NCI-H2196 (cell line): ENCODE measurements around the gene MNDA.

ENCODE experiments used
- DNase-seq: peaks from one replicate; lab custom pipeline; 2025; ENCODE audit not compliant: unreplicated experiment; lab: John Stamatoyannopoulos, UW

The MNDA gene

DNA sequence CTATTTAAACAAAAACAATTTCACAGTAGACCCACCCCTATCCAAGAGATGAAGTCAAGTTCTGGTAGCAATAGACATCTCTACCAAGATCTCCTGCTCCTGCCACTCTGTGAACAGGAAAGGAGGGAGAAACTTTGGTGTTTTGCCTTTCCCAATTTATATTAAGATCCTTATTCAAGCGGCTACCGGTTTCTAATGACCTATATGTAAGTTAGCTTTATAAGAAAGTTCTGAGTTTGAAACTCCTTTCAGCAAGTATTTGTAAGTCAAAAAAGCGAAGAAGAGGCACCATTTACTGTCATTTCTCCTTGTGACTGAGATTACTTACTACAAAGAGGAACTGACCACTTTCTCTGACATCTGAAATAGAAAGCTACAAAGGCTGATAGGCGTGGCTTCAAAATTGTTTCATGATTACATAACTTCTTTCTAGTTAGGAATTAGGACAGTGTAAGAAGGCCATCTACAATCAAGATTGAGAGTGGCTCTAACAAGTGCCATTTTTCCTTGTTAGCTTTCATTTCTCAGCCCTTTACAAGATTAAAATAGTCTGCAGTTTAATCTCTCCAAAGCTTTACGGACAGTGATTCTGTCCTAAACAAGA is at the start of gene MNDA:
MNDA (plus strand) TSS at position 448 of the 604 bp plus-strand sequence. CDS start 10,803 bp downstream, outside the sequence.
- DNase-seq = no peak

DNA sequence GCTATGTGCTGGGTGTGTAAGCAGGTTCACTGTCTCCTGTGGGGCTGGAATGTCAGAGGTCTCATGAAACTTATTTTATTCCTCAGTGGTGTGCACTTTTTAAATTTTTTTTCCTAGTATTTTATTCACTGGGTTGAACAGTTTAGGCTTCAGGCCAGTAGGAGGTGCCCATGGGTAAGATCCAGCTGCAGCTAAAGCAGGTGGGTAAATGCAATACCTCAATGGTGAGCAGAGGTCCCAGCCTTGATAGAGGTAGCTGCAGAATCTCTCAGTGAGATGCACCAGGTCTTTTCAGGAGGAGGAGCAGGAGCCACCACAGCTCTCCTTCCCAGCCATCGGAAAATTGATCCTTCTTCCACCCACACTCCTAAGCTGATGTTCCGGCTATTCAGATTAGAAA is 37.5 kb upstream of the MNDA start:
- DNase-seq = no peak

DNA sequence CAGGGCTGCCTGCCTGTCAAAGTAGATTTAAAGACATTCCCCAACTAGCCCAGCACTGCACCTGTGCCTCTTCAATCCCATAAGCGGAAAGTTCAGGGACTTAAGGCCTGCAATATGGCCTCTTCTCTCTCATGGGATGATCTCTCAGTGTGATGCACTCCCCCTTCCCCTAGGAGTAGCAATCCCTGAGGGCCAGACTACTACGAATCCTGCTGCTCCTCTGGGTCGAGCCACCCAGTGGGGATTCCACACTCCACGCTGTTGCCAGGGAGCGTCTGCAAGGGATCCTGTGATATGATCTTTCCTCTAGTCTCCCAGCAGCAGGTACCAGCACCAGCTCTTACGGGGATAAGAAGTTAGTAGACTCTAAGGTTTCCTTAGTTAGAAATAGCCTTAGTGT is 36.9 kb upstream of the MNDA start:
- DNase-seq = no peak

DNA sequence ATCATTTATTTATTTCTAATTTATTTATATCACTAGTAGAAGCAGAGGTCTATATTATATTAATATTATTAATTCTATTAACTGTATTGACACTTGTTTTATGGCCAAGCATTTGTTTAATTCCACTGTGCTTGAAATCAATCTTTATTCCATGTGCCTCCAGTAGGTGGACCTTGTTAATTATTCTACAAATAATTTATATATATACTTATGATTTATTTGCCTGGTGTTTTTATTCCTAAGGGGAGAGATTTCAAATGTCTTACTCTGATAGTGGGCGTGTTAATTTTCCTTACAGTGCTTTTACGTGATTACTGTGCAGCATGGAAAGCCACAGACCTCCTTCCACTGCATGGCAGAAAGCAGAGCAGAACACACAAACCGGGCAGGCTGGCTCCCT is 32.6 kb upstream of the MNDA start:
- no peak for DNase-seq

DNA sequence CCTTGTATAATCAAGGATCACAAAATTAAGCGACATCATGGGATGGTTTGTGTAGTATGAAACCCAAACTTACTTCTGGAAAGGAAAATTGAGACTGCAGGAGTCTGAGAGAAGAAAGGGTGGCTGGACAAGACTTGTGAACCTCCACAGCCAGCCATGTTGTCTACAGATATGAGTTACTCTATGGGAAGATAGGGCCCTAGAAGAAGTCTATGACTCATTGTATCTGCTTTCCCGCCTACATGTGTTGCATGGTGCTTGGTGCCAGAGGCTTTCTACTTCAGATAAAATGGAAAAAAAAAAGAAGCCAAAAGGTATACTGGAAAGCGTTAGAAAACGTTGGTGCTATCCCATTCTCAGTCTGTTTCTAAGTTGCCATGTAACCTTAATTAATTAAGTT is 31.5 kb upstream of the MNDA start:
- DNase-seq = no peak

DNA sequence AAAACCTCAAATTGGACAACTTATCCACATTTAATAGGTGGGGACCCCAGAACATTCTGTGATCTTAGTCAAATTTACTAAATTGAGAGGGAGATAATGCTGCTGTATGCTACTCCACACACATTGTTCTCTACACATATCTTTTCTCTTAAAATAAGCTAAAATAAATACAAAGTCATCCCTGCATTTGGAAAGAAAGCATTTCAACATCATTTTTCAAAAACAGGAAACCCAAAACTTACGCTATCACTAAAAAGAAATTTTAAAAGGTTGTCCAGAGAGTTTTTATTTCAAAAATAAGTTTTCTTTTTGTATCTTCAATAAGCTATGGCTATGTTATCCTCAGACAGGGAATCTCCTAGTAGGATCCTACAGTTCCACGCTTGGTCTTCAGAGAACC is 30.6 kb upstream of the MNDA start:
- DNase-seq = no peak

DNA sequence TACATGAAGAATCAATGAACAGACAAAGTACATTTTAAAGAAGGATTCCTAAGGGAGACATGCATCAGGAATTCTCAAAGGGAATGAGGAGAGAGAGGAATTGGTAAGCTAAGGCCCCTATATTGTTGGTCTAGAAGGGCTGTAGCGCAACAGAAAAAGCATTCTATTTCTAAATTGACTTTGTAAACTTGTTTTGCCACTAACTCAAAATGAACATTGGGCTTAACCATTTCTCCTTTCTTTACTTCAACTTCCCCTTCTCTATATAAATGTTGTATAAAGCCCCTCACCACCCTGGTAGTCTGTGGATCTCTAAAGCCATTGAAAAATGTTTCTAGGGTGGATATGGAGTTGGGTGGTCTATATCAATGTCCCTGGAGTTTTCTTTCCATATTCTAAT is 29.8 kb upstream of the MNDA start:
- DNase-seq = no peak

DNA sequence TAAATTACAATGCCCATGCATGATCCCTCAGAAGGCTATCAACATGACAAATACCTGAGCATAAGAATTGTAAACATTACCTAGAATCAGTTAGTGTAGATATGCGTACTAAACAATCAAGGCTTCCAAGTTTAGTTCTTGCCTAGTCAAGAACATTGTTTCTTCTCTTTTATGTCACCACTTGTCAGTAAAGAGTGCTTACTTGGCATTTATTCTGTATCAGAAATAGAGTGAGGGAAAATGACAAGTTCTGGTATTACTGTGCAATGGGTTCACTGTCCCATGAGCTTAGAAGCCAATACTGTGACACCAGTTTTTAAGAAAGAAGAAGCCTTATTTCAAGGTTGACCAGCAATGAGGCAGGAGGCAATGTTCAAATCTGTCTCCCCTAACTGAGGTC is 27.5 kb upstream of the MNDA start:
- DNase-seq = no peak

DNA sequence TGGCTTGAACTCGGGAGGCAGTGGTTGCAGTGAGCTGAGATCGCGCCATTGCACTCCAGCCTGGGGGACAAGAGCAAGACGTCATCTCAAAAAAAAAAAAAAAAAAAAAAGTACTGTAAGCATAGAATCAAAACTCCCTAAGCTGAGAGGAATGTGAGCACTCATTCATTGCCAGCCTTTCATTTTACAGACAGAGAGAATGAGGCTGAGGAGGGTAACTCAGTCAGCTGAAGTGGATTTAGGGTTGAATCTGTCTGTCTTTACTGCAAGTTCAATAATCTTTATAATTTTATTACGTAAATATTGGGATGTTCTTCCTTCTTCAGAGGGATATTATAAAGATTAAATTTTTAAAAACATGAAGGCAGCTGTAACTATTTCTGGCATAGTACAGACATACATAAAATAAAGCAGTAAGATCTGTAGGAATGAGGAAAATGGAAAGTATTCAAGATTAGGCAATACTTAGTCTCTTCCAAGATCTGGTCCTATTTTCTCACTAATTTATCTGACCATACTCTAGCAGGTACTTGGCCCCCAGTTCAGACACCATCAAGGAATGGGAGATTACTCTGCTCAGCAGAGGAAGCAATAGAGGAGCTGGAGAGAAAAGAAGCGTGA is 24.1 kb upstream of the MNDA start:
- no peak for DNase-seq

DNA sequence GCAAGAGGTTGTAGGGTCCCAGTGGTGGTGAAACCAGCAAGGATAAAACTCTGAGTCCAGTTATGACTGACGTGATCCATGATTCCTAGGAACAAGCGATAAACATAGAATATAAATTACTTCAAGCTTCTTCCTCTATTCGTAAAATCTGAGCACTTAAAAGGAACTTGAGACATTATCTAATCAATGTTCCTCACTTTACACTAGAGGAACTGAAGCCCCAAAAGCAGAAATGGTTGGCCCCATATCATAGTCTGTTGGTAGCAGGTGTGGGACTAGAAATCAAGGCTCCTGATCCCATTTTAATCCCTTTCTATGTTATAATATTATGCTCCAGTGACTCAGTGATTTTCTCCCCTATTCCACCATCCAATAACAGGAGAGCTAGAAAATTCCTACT is 21.9 kb upstream of the MNDA start:
- no peak for DNase-seq

DNA sequence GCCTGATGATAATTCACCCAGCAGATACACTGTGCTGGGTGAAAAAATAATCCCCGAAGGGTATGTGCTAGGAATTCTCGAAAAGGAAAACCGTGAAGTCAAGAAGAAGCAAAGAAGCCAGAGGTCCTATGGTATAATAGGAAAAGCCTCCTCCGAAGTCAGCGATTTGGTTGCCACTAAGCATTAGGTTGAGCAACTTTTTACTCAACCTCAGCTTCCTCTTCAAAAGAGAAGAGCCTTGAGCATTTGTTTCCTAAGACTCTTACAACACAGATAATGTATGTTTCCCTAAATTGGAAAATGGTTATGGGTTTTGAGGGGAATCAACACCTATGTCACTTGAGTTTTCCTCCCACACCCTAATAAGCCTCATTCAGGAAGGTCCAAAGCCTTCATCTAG is 21.3 kb upstream of the MNDA start:
- DNase-seq = no peak

DNA sequence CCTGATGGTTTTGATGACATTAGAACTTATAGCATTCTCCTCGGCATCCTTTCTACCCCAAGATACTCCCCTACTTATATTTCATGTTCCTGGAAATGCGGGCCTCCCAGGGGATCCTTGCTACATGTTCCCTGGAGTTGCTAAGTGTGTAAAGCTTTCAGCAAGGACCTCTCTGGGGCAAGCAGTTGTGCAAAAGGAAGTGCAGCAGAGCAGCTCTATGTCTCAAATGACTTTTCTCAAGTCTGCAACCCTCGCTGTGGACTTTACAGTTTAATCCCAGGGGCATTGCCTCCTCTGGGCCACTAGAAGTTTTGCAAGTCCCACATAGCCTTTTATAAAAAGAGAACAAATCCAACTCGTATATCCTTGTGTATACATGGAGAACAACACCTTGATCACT is 20.8 kb upstream of the MNDA start:
- DNase-seq = no peak

DNA sequence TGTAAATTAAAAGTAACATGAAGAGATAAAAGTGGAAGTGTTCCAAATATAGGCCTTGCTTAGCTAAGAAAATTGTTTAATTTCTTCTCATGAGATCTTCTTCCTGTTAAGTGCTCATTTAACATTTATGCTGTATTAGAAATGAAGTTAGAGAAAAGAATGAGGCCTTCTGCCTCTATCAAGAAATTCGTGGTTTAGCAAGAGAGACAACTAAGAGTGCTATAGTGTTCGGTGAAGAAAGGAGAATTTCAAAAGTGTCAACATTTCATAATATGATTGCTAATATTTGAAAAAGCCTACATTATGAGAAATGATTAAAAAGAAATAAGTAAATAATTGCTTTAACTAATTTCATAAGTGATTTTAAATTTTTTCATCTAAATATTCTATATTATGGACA is 18.8 kb upstream of the MNDA start:
- no peak for DNase-seq

DNA sequence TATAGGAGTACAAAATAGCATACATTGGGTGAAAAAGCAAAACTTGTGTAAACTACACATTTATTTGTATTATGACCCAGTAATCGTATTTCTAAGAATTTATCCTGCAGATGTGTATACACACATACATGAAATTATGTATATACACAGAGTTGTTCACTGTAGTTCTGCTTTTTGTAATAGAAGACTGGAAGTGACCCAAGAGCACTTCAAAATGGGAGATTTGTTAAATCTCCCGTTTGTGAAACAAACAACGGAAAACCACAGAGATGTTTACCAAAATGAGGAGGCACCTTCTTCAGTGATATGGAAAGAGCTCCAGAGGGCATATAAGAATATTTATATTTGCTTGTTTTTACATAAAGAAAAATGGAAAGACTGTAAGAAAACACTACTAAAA is 18.0 kb upstream of the MNDA start:
- DNase-seq = no peak

DNA sequence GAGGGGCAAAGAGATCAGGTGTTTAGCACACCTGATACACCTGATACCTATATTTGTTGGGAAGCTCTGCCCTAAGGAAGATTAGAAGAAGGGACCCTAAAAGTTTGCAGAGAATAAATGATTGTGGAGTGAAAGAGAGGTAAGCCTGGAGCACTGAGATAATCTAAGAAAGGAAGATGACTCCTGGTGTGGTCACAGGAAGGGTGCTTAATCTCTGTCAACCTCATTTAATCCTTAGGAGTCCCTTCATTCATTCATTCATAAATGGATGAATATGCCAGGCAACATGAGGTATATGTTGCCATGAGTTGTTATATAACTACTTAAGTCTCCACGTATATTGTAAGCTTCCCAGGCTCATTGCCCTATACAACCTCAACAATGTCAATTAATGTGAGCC is 16.2 kb upstream of the MNDA start:
- no peak for DNase-seq

DNA sequence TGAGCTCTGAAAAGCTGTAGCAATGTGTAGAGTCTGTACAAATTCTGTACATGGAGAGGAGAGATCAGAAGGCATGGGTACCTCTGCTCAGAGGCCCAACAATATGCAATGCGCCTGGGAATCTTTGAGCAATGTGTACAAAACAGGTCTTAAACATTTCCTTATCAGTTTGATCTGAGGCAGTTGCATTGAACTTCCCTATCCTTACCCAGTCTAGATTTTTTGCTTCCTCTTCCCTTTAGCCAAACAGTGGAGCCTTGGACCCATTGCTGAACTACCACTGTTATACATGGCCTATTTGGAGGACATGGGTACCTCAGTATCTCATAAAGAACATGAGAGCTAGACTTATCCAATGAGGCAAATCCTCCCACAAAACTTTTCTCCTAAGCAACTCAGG is 12.6 kb upstream of the MNDA start:
- DNase-seq = no peak

DNA sequence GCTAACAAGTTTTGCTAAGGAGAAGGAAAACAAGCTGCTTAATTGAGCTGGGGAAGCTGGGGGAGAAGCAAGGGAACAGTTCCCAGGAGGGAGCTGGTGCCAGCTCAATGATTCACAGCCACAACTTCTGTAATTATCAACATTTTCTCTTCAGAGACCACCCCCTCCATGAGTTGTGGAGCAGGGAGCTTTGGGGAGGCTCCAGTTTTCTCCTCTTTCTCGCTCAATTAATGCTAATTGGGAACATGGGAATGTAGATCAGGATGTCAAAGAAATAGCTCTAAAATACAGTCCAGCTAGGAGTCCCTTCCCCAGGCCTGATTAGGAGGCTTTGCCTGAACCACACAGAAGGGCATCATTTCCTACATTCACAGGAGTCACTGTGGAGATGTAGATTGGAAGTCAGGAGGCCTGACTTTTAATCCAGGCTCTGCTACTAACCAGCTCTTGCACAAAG is 12.1 kb upstream of the MNDA start:
- DNase-seq = no peak

DNA sequence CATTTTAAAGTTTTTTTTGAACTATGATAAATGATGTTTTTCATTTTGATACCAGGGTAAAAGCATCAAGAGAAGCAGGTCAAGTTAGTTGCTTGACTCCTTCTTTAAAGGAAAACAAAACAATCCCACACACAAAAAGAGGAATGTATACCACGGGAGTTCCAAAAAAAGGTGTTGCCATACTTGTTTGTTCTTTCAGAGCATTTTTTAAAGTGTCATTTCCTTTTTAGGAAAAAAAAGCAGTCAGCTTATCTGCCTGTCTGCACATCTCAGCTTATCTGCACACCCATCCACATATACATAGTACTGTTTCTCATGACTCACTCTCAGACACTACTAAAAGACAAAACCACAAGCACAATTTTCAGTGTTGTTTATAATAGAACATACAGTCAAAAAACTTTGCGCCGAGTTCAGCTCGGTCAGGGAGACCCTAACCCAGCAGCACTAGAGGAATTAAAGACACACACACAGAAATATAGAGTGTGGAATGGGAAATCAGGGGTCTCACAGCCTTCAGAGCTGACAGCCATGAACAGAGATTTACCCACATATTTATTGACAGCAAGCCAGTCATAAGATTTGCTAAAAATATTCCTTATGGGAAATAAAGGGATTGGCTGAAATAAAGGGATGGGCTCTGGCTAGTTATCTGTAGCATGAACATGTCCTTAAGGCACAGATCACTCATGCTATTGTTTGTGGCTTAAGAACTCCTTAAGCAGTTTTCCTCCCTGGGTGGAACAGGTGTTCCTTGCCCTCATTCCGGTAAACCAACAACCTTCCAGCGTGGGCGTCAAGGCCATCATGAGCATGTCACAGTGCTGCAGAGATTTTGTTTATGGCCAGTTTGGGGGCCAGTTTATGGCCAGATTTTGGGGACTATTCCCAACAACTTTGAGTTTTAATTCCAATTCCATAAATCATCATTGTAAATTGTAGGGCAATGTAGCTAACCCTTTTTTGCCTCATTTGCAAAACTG is 11.4 kb upstream of the MNDA start:
- DNase-seq = no peak

DNA sequence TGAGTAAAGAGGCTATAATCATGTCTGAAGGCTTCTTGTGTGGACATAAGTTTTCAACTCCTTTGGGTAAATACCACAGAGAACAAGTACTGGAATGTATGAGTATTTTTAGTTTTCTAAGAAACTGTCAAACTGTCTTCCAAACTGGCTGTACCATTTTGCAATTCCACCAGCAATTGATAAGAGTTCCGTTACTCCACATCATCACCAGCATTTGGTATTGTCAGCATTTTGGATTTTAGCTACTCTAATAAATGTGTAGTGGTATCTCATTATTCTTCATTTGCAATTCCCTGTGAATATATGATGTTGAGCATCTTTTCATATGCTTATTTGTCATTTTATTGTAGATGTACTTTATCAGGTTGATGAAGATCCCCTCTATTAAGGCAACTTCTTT is 9.4 kb upstream of the MNDA start:
- DNase-seq = no peak

DNA sequence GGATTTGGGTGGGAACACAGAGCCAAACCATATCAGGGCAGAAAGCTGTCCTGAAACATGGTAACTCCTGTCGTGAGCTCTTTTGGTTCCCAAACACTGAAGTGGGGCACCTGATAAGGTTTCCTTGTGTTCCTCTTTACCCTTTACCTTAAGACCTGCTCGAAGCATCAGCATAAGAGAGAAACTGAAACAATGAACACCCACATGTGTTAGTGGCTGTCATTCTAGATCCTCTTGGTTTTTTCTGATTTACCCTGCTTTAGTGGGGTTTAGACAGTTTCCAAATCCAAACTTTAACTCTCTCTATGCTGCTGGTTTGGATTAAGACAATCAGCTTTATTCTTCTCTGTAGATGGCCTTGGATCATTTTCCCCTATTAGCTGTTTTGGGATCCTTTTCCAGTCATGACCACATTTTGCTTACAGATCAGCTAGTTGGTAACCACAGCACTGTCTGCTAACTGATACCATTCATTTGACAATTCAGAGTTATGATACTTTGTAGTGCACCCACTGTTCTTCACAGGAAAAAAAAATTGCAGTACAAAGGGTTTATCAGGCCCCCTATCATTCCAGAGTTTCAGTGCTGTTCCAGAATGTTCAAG is 975 bp upstream of the MNDA start:
- DNase-seq = no peak

DNA sequence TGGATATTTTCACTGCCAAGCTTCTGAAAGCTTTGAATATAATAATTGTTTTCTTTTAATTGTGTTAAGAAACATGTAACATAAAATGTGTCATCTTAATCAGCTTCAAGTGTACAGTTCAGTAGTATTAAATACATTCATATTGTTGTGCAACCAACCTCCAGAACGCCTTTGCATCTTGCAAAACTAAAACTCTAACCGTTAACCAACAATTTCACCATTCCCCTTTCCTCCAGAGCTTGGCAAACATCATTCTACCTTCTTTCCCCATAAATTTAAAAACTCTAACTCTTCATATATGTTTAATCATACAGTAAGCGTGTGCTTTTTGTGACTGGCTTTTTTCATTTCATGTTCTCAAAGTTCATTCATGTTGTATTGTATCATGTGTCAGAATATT is 2.1 kb downstream of the MNDA start:
- DNase-seq = no peak

DNA sequence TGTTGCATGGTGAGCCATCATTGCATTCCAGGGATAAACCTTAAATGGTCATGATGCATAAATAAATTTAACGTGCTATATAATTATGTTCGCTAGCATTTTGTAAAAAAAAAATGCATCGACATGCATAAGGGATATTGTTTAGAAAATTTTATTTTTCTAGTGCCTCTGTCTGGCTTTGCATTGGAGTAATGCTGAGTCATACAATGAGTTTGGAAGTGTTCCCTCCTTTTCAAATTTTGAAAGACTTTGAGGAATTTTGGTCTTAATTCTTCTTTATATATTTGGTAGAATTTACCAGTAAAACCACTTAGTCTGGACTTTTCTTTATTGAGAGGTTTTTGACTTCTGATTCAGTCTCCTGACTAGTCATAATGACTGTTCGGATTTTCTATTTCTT is 4.9 kb downstream of the MNDA start:
- DNase-seq = no peak
